Esophagus squamous epithelium (tissue), 5 donors: ENCODE data around the gene DNAH3. TPM values are rescaled to one million over a fixed set of nuclear protein-coding genes. Genes with fewer than 3 reads are reported as not detected.

Experiments
- DNase-seq: peaks from one replicate; lab custom pipeline; 2025; lab: John Stamatoyannopoulos, UW
- H3K27ac ChIP-seq, 4 donors: fragments of 200-600 bp; sonication (generic); one replicate each; pipeline ENCODE4 v1.5.1; 2016 to 2019; ENCODE audit warnings: mild to moderate bottlenecking in 1 of 4
- H3K27me3 ChIP-seq, 4 donors: fragments of 200-600 bp; sonication (generic); 1 replicate in 3 of 4; 2 replicates in 1 of 4; pipeline versions ENCODE4 v1.5.1 to v1.6.0; 2017 to 2021; ENCODE audit warnings: antibody characterized with exemption in 1 of 4
- H3K36me3 ChIP-seq, 3 donors: fragments of 200-600 bp; sonication (generic); one replicate each; pipeline ENCODE4 v1.5.1; 2016 to 2019
- H3K4me1 ChIP-seq, 3 donors: fragments of 200-600 bp; sonication (generic); one replicate each; pipeline ENCODE4 v1.5.1; 2017 to 2019
- H3K4me3 ChIP-seq, 4 donors: fragments of 200-600 bp; sonication (generic); 1 replicate in 3 of 4; 2 replicates in 1 of 4; pipeline ENCODE4 v1.5.1; 2016 to 2019; ENCODE audit warnings: mild to moderate bottlenecking in 2 of 4, moderate library complexity in 1 of 4
- H3K9me3 ChIP-seq, 3 donors: fragments of 200-600 bp; sonication (generic); one replicate each; pipeline ENCODE4 v1.5.1; 2016 to 2019
- CTCF ChIP-seq, 6 experiments: fragments of 450-650 bp in 4 of 6; fragments of 200-600 bp in 2 of 6; sonication (generic) in 2 of 6; IDR thresholded peaks; one replicate each; pipeline ENCODE4 v1.5.1; 2016 to 2019; ENCODE audit warnings: antibody characterized with exemption in 6 of 6, mild to moderate bottlenecking in 4 of 6, moderate library complexity in 4 of 6
- POLR2A ChIP-seq, 4 donors: fragments of 450-650 bp; IDR thresholded peaks; one replicate each; pipeline ENCODE4 v1.6.1; 2017; ENCODE audit warnings: antibody characterized with exemption in 4 of 4, mild to moderate bottlenecking in 4 of 4, moderate library complexity in 3 of 4
- WGBS, 2 donors: methylation state at CpG; one replicate each; pipeline ENCODE4 v1.1.5; 2018; 5-methylcytosine and 5-hydroxymethylcytosine counted together
- intact Hi-C: fragments of 100-400 bp; cut with DNase I; formaldehyde crosslinking; loops from one replicate; pipeline ENCODE4 v1.15.0; 2022
- total RNA-seq, 4 donors: library from RNA; depleted of rRNA; stranded (reverse); fragments of >200 nt; gene quantifications; one replicate each; pipeline ENCODE4 v1.1.0, GENCODE V29; 2016
- donor health status: DM: yes; HTN: yes; CAD: no.

DNAH3 gene
- total RNA-seq, 4 donors from 2014 or later, result 0.57 TPM; not detected in 2

DNA sequence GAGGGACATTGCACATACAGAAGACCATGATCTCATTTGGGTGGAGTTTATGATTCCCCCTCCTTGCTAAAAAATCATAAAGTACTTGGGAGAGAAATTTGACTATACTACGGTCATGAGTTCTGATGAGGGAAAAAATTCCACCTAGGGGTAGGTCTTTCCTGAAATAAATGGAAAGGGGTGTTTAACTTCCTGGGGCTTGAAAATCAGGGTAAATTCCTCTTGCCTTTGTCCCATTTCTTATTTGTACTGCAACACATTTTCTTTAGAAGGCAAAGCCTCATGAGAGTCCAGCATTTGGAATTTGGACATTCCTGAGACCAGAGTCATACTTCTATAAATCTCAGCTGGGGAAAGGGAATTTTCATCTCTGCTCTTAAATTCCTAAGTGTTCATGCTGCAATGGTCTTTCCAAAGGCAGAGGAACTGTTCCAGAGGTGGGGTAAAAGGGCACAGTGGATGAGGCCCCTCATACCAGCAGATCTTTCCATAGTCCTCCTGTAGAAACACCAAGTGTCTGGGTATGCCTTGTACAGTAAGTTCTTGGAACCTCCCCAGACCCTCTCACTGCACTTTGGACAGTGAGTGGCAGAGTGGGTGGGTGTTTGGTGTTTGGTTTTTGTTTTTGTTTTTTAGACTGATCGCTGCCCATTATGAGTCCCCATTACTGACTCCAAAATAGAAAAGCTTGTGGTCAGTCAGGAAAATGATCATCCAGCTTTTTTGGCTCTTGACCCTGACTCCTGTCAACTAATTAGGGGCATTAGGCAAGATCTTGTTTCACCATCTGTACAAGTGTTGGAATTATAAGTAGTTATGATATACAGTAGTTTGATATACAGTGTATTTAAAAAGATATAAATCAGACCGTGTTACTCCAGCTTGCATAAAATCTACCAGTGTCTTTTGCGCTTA is 244.0 kb downstream of the DNAH3 start:
- TF ChIP-seq POLR2A (IDR thresholded peaks at IDR 0.05) (no peak), CTCF (IDR thresholded peaks at IDR 0.05) (no peak)
- intact Hi-C loops, result no loop called here
- WGBS, 2 donors, result 64 to 76% methylated on average over 4 of the region's 4 CpGs
- H3K9me3 ChIP-seq, result no peaks in the 10 kb centered on the region
- no peaks in the 10 kb centered on the region for H3K27me3 ChIP-seq
- no peaks in the 10 kb centered on the region for H3K36me3 ChIP-seq
- DNase-seq, result no peak
- peak overlapping the region in 1 of 4 donors; percentile 4 for H3K4me3 ChIP-seq
- H3K4me1 ChIP-seq, result peaks cover 25 to 80% (median 60%) of the 10 kb centered on the region in 3 donors
- peak overlapping the region; percentile 49 to 99 (median 96) for H3K27ac ChIP-seq

DNA sequence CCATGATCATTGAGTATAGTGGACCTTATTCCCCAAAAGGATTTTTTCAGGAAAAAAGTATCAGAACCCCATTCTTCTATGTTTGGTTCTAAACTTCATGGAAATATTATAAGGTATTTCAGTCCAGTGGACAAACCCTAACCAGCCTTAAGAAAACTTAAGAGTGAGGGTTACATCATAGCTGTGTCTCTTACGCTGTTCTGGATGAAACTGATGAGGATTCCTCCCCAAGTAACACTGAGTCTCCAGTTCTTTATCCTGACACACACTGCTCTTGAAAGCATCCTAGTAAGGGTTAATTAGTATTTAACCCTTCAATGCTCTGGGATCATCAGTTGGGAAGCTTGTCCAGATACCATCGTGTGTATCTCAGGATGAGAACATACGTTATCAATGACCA is 245.1 kb downstream of the DNAH3 start:
- DNase-seq, result no peak
- 59 to 61% methylated on average over 3 of the region's 3 CpGs for WGBS, 2 donors
- TF ChIP-seq POLR2A (IDR thresholded peaks at IDR 0.05) (no peak), CTCF (IDR thresholded peaks at IDR 0.05) (no peak)
- Histone ChIP-seq H3K27me3 (no peaks in the 10 kb centered on the region), H3K27ac (peak overlapping the region; percentile 49 to 99 (median 96)), H3K4me3 (no peak overlapping the region), H3K9me3 (no peaks in the 10 kb centered on the region), H3K4me1 (peaks cover 26 to 76% (median 53%) of the 10 kb centered on the region in 3 donors), H3K36me3 (no peaks in the 10 kb centered on the region)
- intact Hi-C loops, result no loop called here

DNA sequence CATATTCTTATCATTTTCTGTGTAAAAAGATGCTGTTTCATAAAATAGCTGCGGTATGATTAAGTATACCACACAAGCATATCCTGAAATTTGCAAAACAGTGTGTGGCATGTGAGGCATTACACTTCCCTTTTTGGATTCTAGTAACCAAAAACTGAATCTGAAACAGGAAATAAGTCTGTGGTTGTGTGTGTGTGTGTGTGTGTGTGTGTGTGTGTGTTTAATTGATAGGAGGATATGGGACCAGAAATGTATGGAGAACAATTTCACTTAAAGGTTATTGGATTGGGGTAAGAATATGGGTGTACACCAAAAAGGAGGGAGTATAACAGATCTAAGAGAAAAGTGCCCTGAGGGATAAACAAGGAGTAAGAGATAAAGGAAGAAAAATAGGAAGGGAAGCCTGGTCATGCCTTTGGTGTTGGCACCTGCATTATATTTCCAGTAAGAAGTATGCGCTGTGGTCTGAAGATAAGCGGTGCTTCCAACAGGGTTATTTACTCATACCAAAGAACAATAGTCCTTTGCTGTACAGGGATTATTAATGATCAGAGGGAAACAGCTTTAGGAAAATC is 246.1 kb downstream of the DNAH3 start:
- Histone ChIP-seq H3K4me1 (peaks cover 26 to 70% (median 53%) of the 10 kb centered on the region in 3 donors), H3K27me3 (no peaks in the 10 kb centered on the region), H3K9me3 (no peaks in the 10 kb centered on the region), H3K36me3 (no peaks in the 10 kb centered on the region), H3K27ac (peak overlapping the region; percentile 52 to 99 (median 96)), H3K4me3 (no peak overlapping the region)
- TF ChIP-seq POLR2A (IDR thresholded peaks at IDR 0.05), result no peak
- no peak for TF ChIP-seq CTCF (IDR thresholded peaks at IDR 0.05)
- no peak for DNase-seq
- intact Hi-C loops, result no loop called here
- WGBS, 2 donors, result 11 to 21% methylated on average over 3 of the region's 3 CpGs

DNA sequence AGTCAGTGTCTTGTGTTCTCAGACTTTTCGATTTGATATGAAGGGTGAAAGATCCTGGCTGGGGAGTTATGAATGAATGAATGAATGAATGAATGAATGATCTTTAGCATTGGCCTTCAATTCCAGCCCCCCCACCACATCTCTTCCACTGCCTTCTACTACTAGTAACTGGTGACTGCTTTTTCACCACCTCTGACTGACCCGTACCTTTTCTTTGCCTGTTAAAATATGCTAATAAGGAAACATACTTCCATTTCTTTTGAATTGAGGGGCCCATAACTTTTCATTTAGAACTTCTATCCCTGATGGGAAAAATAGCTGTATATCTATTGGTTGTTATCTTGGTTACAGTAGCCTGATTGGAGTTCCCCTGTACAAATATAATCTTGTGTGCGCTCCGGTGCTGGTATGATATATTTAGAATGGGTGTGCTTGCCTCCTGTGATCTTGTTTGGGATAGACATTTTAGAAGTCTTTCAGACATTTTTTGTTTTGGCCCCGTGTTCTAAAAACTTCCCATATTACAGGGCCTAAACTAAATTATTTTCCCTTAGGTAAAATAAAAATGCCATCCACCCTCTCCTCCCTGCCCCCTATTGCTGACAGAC is 246.6 kb downstream of the DNAH3 start:
- Histone ChIP-seq H3K9me3 (no peaks in the 10 kb centered on the region), H3K27ac (peak overlapping the region; percentile 52 to 99 (median 96)), H3K27me3 (no peaks in the 10 kb centered on the region), H3K4me3 (no peak overlapping the region), H3K4me1 (peaks cover 26 to 75% (median 53%) of the 10 kb centered on the region in 3 donors), H3K36me3 (no peaks in the 10 kb centered on the region)
- 37 to 52% methylated on average over 5 of the region's 5 CpGs for WGBS, 2 donors
- no peak for TF ChIP-seq CTCF (IDR thresholded peaks at IDR 0.05)
- TF ChIP-seq POLR2A (IDR thresholded peaks at IDR 0.05), result no peak
- intact Hi-C loops, result no loop called here
- no peak for DNase-seq
